Tibial nerve (tissue), 4 donors: Measurements from ENCODE around the gene DNAJB6. TPM values are rescaled to one million over a fixed set of nuclear protein-coding genes. Genes with fewer than 3 reads are reported as not detected.

Experiments used
- DNase-seq, 2 donors: peaks; one replicate each; pipeline ENCODE4 v3.0.0-alpha.2; 2019; ENCODE audit warnings: low spot score in 2 of 2
- H3K27ac ChIP-seq, 4 donors: fragments of 200-600 bp; sonication (generic) in 3 of 4; one replicate each; pipeline ENCODE4 v1.5.1; 2017 to 2019; ENCODE audit warnings: mild to moderate bottlenecking in 1 of 4
- H3K27me3 ChIP-seq, 2 donors: fragments of 200-600 bp; sonication (generic) in 1 of 2; one replicate each; pipeline versions ENCODE4 v1.5.1 to v1.6.0; 2017 to 2019
- H3K36me3 ChIP-seq, 3 donors: fragments of 200-600 bp; sonication (generic); one replicate each; pipeline ENCODE4 v1.5.1; 2018 to 2019
- H3K4me1 ChIP-seq, 4 donors: fragments of 200-600 bp; sonication (generic) in 3 of 4; one replicate each; pipeline ENCODE4 v1.5.1; 2017 to 2019
- H3K4me3 ChIP-seq, 4 donors: fragments of 200-600 bp; sonication (generic) in 3 of 4; one replicate each; pipeline ENCODE4 v1.5.1; 2017 to 2019; ENCODE audit warnings: mild to moderate bottlenecking in 1 of 4, moderate library complexity in 1 of 4
- H3K9me3 ChIP-seq, 4 donors: fragments of 200-600 bp; sonication (generic) in 3 of 4; one replicate each; pipeline ENCODE4 v1.5.1; 2017 to 2019
- EP300 ChIP-seq, 2 donors: sonication (generic); formaldehyde crosslinking; IDR thresholded peaks; one replicate each; pipeline ENCODE4 v1.6.1; 2017; ENCODE audit warnings: antibody characterized with exemption in 2 of 2, mild to moderate bottlenecking in 1 of 2
- POLR2A ChIP-seq, 2 donors: fragments of 450-650 bp; IDR thresholded peaks; one replicate each; pipeline ENCODE4 v1.6.1; 2017; ENCODE audit warnings: antibody characterized with exemption in 2 of 2, mild to moderate bottlenecking in 2 of 2, moderate library complexity in 2 of 2
- WGBS, 2 donors: methylation state at CpG; one replicate each; pipeline ENCODE4 v1.1.5; 2018; 5-methylcytosine and 5-hydroxymethylcytosine counted together
- total RNA-seq, 4 donors: library from RNA; depleted of rRNA; stranded (reverse); fragments of >200 nt; gene quantifications; one replicate each; pipeline ENCODE4 v1.1.0, GENCODE V29; 2016
- TF ChIP-seq, protein P1 (sequence below), 5 experiments: fragments of 200-600 bp in 3 of 5; fragments of 450-650 bp in 2 of 5; sonication (generic) in 3 of 5; IDR thresholded peaks; one replicate each; pipeline ENCODE4 v1.5.1; 2016 to 2019; ENCODE audit warnings: antibody characterized with exemption in 5 of 5, mild to moderate bottlenecking in 3 of 5, moderate library complexity in 2 of 5

Gene DNAJB6
- total RNA-seq, 4 donors from 2014 or later = 85.5 to 106 (median 96.9) TPM

DNA sequence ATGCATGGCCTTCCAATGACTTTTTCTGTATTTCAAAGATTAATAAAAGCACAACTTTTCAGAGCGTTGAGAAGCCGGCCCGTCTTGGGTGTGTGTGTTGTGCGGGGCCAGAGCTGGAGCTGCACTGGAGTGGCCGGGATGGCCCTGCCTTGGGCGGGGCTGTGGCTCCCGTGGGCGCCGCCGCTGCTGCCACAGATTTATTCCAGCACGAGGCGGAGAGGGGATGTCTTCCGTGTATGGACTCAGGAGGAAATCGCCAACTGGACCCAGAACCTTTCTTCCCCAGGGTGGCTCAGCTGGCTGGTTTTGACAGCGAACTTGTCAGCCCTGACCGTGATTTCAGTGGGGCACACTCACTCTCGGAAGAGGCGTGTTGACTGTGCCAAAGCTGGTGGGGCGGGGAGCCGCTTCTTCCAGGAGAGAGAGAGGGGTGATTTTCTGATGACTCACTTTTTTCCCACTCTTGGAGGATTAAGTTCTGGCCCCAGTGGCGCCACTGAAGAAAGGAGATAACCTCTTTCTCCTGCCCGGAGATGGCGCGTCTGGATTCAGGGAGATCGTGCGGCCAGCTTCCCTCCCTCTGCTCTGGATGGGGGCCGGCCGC, 72.4 kb downstream of the DNAJB6 start:
- no peak for TF ChIP-seq EP300 (IDR thresholded peaks at IDR 0.05)
- no peak for TF ChIP-seq POLR2A (IDR thresholded peaks at IDR 0.05)
- TF ChIP-seq, protein P1, sequence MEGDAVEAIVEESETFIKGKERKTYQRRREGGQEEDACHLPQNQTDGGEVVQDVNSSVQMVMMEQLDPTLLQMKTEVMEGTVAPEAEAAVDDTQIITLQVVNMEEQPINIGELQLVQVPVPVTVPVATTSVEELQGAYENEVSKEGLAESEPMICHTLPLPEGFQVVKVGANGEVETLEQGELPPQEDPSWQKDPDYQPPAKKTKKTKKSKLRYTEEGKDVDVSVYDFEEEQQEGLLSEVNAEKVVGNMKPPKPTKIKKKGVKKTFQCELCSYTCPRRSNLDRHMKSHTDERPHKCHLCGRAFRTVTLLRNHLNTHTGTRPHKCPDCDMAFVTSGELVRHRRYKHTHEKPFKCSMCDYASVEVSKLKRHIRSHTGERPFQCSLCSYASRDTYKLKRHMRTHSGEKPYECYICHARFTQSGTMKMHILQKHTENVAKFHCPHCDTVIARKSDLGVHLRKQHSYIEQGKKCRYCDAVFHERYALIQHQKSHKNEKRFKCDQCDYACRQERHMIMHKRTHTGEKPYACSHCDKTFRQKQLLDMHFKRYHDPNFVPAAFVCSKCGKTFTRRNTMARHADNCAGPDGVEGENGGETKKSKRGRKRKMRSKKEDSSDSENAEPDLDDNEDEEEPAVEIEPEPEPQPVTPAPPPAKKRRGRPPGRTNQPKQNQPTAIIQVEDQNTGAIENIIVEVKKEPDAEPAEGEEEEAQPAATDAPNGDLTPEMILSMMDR (IDR thresholded peaks at IDR 0.05) = no peak
- WGBS, 2 donors = 87 to 91% methylated on average over 24 to 28 of the region's 28 CpGs
- Histone ChIP-seq H3K4me1 (no peaks in the 10 kb centered on the region), H3K36me3 (peaks cover 0 to 96% (median 0%) of the 10 kb centered on the region in 3 donors), H3K4me3 (no peak overlapping the region), H3K27me3 (no peaks in the 10 kb centered on the region), H3K9me3 (no peaks in the 10 kb centered on the region), H3K27ac (no peak overlapping the region)
- DNase-seq = no peak

DNA sequence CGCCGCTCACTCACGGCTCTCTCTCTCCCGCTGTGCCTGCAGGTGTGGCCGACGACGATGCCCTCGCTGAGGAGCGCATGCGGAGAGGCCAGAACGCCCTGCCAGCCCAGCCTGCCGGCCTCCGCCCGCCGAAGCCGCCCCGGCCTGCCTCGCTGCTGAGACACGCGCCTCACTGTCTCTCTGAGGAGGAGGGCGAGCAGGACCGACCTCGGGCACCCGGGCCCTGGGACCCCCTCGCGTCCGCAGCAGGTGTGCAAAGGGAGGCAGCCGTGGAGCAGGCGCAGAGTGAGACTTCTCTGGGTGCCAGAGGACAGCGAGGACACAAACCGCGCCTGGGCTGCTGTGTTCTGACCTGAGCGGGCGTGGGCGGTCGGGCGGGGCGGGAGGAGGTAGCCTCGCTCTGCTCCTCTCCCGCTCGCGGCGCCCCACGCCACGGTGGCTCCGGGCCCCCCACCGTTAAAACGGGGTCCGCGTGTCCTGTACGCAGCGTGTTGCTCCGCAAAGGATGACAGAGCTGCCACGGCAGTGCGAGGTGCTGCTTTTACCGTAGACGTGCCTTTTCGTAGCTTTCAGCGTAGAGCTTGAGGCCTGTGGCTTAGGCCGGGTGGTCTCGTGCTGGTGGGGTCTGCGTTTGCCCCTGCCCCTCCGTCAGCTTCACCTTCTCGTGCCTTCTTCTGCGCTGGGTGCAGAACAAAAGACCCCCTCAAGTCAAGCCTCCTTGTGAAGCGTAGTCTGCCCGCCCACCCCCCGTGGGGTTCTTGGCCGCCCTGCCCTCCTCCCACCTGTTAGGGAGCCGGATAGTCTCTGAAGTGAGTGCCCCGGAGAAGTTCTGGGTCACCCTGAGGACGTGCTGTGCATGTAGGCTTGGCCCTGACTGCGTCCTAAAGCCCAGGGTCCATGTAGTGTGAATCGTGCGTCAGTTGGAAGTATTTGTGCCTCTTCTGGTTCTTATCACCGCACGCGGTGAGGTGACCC, 73.2 kb downstream of the DNAJB6 start:
- no peak for DNase-seq
- no peaks in the 10 kb centered on the region for H3K4me1 ChIP-seq
- WGBS, 2 donors = 94 to 96% methylated on average over 61 to 75 of the region's 78 CpGs
- no peak overlapping the region for H3K4me3 ChIP-seq
- H3K9me3 ChIP-seq = no peaks in the 10 kb centered on the region
- peaks cover 0 to 99% (median 0%) of the 10 kb centered on the region in 3 donors for H3K36me3 ChIP-seq
- H3K27me3 ChIP-seq = no peaks in the 10 kb centered on the region
- no peak overlapping the region for H3K27ac ChIP-seq
- TF ChIP-seq POLR2A (IDR thresholded peaks at IDR 0.05) = no peak
- TF ChIP-seq EP300 (IDR thresholded peaks at IDR 0.05) = no peak
- TF ChIP-seq, protein P1 (IDR thresholded peaks at IDR 0.05) = no peak

DNA sequence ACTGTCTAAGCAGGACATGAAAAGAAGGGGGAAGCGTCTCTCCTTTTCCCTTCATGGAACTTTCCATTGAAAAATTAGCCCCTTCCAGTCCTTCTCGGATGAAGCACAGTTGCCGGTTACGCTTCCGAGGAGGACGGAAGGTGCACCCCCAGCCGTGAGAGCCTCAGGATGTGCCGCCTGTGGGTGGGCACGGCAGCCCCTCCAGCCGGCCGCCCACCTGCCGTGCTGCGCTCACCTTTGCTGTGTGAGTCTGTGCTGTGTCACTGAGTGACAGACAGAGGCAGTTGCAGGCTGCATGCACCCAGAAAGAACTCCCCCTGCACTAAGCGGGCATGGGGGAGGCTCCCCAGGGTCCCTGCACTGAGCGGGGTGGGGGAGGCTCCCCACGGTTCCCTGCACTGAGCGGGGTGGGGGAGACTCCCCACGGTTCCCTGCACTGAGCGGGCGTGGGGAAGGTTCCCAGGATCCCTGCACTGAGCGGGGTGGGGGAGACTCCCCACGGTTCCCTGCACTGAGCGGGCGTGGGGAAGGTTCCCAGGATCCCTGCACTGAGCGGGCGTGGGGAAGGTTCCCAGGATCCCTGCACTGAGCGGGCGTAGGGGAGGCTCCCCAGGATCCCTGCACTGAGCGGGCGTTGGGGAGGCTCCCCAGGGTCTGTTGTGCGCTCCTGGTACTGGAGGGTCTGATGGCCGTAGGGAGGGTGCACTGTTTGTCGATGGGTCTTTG, 74.2 kb downstream of the DNAJB6 start:
- Histone ChIP-seq H3K36me3 (peaks cover 0 to 99% (median 0%) of the 10 kb centered on the region in 3 donors), H3K27ac (no peak overlapping the region), H3K27me3 (no peaks in the 10 kb centered on the region), H3K4me1 (no peaks in the 10 kb centered on the region), H3K4me3 (no peak overlapping the region), H3K9me3 (no peaks in the 10 kb centered on the region)
- TF ChIP-seq, protein P1 (IDR thresholded peaks at IDR 0.05) = no peak
- no peak for TF ChIP-seq EP300 (IDR thresholded peaks at IDR 0.05)
- TF ChIP-seq POLR2A (IDR thresholded peaks at IDR 0.05) = no peak
- WGBS, 2 donors = 95% methylated on average over 18 to 24 of the region's 33 CpGs
- DNase-seq = no peak

DNA sequence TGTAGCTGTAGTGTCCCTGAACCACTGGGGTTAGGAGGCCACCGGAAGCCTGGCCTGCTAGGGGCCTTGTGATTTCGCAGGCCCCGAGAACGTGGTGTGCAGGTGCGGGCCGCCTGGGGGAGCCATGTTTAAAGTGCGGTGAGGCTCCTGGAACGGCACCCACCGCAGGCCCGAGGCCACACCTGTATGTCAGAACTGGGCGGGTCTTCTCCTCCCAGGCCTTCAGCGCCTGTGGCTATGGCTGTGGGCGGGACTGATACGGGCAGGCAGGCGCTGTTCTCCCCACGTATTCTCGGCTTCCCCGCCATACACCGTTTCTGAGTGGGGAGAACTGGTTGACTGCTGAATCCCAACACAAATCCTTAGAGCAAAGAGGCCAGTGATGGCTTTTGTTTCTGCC, 74.8 kb downstream of the DNAJB6 start:
- H3K4me1 ChIP-seq = no peaks in the 10 kb centered on the region
- WGBS, 2 donors = 70 to 82% methylated on average over 19 of the region's 19 CpGs
- TF ChIP-seq, protein P1 (IDR thresholded peaks at IDR 0.05) = no peak
- TF ChIP-seq EP300 (IDR thresholded peaks at IDR 0.05) (no peak), POLR2A (IDR thresholded peaks at IDR 0.05) (no peak)
- no peak overlapping the region for H3K27ac ChIP-seq
- no peaks in the 10 kb centered on the region for H3K27me3 ChIP-seq
- H3K9me3 ChIP-seq = no peaks in the 10 kb centered on the region
- H3K36me3 ChIP-seq = peaks cover 0 to 99% (median 0%) of the 10 kb centered on the region in 3 donors
- DNase-seq = no peak
- H3K4me3 ChIP-seq = no peak overlapping the region
